ENCODE measurements around the gene TRIM16.
"Not testable (repeated sequence)": the region's sequence is repeated elsewhere in the genome, so short reads cannot be mapped to it uniquely, and the experiment has no call there.

The TRIM16 gene

DNA sequence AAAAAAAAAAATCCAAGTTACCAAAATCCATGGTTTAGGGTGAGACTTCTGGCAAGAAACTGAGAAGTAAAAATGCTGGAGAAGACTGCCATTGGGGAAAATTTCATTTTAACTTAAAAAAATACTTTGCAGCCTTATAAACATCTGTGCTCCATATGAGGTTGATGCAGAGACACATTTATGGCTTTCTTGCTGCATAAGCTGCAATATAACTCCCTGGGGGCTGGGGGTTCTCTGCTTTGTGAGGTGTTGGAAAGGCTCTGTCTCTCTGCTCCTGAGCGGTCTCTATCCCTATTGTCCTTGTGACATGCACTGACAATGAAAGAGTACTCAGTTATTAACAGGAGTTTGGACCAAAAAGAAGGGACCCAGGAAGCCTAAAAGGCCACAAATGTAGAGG, 71.0 kb downstream of the TRIM16 start:
- FAIRE-seq, result not testable (repeated sequence)

DNA sequence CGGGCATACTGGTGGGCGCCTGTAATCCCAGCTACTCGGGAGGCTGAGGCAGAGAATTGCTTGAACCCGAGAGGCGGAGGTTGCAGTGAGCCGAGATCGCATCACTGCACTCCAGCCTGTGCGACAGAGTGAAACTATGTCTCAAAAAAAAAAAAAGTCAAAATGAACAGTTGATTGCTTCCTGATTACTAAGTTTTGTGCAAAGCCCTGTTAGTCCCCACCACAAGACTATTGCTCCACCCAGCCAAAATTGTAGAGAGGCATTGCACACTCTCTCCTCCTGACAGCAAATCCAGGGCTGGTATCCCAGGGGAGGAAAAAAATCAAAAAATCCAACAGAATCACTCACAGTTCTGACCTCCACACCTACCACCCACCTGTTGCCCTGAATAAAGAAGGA, 91.2 kb downstream of the TRIM16 start:
- not testable (repeated sequence) for FAIRE-seq

DNA sequence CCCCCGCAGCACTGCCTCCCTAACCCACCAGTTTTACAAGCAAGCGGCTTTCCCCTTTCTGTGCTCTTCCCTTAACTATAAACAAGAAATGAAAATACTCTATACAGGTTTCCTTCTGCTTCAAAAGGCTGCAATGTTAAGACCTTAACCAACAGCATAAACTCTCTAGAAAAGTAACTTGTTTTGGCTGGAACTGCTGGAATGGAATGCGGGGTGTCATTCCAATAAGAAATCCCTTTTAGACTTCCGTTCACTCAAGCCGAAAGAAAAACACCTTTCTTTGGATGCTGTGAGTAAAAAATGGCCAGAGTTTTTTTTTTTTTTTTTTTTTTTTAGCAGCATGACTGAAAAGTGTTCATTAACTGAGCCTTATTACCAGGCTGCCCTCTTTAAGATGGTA, 92.1 kb downstream of the TRIM16 start:
- FAIRE-seq, result not testable (repeated sequence)

DNA sequence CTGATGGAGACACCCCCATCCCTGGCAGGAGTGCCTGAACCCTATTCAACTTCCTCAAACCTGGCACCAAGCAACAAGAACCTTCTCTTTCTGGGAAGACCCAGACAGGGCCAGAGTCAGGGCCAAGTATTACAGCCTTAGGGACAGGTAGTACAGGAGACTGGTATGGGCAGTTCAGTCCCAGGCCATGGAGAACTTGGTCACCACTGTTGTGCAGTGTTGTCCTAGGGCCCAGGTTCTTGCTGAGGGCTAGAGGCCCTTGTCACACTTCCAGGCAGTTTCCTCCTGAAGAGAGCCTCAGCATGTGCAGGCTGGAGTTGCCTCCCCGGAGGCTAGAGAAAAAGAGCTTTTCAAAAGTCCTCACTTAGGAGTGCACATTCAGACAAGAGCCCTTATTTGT, 93.3 kb downstream of the TRIM16 start:
- not testable (repeated sequence) for FAIRE-seq

DNA sequence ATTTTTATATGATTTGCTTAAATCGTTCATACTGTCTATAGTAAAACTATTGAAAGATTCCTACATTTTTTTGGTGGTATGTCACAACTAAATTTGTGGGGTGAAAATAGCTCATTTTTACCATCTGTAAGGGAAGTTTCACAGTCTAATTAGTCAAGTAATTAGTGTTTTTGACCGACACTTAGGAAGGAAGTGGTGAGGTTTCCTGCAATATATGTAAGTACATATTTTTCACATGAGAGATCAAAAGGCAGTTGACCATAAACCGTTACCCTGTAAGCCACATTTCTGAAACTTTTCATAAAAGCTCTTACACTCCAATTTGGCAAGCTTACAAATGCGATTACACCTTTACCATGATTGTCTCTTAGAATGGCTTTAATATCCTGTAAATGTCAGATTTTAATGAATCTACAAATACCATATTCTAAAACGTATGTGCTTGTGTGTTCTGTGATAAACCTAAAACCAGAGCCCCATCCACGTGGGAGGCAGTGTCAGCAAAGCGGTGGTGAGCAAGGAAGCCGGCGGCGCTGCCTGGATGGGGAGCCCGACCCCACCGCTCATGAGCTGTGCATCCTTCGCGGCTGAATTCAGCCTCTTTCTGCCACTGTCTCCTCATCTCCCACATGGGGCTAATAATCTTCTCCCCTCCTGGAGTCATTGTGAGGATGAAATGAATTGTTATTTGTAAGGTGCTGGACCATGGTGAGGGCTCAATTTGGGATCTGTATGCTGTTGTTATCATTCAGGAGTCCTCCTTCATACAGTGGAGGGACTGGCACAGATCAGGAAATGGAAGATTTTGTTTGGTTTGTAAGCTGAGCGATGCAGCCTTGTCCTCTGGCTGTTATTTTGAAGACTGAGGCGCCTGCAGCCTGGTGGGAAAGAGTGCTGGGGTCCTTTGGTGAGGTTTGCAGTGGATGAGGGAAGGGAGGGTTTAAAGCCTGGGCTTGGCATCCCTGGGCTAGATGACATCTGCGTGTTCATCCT, 94.3 kb downstream of the TRIM16 start:
- FAIRE-seq, result not testable (repeated sequence)

DNA sequence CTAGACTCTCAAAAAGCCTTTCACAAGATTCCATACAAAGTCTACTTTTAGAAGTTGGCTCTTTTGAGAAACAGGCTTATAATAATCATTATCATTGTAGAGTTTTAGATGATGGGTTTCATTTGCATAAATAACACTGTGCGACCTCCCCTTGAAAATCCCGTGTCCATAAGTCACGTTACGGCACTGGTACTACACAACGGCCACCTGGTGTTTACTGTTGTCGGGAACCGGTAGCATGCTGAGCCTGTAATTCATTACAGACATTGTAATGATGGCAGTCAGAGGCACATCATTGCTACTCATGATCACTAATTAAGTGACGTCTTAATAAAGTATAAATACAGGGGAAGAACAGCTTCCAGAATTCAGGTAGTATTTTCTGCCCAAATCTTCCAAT, 96.1 kb downstream of the TRIM16 start:
- FAIRE-seq, result not testable (repeated sequence)

DNA sequence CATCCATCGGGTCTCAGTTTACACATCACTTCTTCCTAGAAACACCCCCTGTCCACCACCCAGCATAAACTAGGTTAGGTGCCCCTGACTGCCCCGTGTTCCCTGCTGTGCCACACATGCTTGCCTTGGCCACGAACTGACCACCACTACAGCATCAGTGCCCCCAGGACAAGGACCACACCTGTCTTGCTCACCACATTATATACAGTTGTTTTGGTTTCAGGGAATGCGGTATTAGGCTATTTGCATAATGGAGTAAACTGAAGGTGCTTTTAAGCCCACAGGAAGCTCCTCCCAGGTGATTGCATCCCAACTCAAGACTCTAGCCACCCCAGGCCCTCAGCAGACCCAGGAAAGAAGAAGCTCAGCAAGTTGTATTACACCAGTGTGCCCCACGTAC, 100.8 kb downstream of the TRIM16 start:
- FAIRE-seq, result not testable (repeated sequence)

DNA sequence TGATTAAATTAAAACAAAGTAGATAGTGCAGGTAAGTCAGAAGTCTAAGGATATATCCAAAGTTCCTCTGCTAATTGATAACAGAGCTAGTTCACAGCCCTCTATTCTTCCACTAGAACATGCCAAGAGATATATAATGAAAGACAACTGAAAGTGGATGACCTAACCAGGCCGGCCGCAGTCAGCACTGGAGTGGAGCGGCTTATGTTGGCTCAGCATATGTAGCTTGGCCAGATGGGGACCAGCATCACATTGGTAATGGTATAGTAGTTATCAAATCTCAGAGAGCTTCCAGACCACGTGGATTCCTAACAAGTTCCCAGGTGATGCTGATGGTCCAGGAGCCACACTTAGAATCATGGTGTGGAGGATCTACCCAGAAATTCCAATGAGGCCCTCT, 102.6 kb downstream of the TRIM16 start:
- FAIRE-seq, result not testable (repeated sequence)

All from TTC549 (cell line).